Measurements from ENCODE around the gene S100A7A. TPM values are rescaled to one million over a fixed set of nuclear protein-coding genes. Genes with fewer than 3 reads are reported as not detected.

Gene S100A7A
- total RNA-seq, 1 experiment from 2014 or later, result not detected

DNA sequence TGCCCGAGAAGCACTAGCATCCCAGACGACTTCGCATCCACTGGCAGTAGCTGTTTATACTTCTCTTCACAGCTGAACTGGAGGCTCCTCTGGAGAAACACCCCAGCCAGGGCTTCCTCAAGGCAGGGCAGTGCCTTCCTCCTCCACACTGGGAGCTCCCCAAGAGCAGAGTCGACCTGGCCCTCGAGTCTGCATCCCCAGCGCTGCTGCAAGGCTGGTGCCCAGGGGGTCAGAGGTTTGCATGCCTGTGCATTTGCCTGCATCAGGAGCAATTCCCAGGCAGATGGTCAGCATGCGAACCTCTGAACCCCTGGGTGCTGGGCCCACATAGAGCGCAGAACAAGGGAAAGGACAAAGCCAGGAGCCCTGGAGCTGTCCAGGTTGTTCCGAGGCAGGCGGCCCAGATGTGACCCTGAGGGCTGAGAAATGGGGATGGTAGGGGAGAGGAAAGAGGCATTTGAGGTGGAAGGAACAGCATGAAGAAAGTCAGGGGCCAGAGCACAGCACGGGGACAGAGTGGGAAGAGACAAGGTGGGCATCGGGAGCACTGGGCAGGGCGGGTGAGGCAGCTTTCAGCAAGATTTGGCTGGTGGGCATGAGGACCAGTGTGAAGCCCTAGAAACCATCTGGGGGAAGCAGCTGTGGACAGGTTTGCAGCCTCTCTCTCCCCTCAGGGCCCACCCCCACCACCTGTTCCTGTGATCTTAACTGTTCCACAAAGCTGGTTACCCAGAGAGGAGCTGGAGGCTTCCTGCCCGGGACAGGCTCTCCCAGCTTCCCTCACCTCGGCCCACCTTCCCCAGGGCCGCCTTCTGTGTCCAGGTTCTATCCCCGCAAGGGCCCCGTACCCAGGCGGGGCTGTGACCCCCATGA is 19.0 kb upstream of the S100A7A start:
- Histone ChIP-seq H3K27me3 (ENCODE audit: insufficient read depth, low read depth) (no peaks in the 10 kb centered on the region), H3K4me3 (no peak overlapping the region), H2AFZ (no peak overlapping the region), H4K20me1 (ENCODE audit: insufficient read depth) (no peaks in the 10 kb centered on the region), H3F3A (ENCODE audit: insufficient read depth, low read depth) (peaks cover 3% of the 10 kb centered on the region; the same call in 1 of the 2 replicates), H3K9me3 (ENCODE audit: insufficient read depth, low read depth) (no peaks in the 10 kb centered on the region), H3K36me3 (ENCODE audit: low read depth) (no peaks in the 10 kb centered on the region), H3K79me2 (ENCODE audit: low read depth) (no peaks in the 10 kb centered on the region), H3K4me2 (no peak overlapping the region), H3K4me1 (replicated peaks; ENCODE audit: insufficient read depth) (peaks cover 28% of the 10 kb centered on the region), H3K27ac (no peak overlapping the region), H3K9me2 (ENCODE audit: insufficient read depth) (no peaks in the 10 kb centered on the region)
- BruUV-seq (replicated peaks), result no TSS peak
- POLR2A ChIA-PET (ENCODE audit: unreplicated experiment), result no interaction called here
- CTCF ChIA-PET, result no interaction called here
- intact Hi-C loops (cut with micrococcal nuclease; ENCODE audit: unreplicated experiment), result no loop called here
- DNase-seq, result no peak
- TF ChIP-seq, protein P1, sequence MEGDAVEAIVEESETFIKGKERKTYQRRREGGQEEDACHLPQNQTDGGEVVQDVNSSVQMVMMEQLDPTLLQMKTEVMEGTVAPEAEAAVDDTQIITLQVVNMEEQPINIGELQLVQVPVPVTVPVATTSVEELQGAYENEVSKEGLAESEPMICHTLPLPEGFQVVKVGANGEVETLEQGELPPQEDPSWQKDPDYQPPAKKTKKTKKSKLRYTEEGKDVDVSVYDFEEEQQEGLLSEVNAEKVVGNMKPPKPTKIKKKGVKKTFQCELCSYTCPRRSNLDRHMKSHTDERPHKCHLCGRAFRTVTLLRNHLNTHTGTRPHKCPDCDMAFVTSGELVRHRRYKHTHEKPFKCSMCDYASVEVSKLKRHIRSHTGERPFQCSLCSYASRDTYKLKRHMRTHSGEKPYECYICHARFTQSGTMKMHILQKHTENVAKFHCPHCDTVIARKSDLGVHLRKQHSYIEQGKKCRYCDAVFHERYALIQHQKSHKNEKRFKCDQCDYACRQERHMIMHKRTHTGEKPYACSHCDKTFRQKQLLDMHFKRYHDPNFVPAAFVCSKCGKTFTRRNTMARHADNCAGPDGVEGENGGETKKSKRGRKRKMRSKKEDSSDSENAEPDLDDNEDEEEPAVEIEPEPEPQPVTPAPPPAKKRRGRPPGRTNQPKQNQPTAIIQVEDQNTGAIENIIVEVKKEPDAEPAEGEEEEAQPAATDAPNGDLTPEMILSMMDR (conservative IDR thresholded peaks at IDR 0.05), result no peak
- no peak for TF ChIP-seq EZH2 (IDR thresholded peaks at IDR 0.05; ENCODE audit: low read depth)

DNA sequence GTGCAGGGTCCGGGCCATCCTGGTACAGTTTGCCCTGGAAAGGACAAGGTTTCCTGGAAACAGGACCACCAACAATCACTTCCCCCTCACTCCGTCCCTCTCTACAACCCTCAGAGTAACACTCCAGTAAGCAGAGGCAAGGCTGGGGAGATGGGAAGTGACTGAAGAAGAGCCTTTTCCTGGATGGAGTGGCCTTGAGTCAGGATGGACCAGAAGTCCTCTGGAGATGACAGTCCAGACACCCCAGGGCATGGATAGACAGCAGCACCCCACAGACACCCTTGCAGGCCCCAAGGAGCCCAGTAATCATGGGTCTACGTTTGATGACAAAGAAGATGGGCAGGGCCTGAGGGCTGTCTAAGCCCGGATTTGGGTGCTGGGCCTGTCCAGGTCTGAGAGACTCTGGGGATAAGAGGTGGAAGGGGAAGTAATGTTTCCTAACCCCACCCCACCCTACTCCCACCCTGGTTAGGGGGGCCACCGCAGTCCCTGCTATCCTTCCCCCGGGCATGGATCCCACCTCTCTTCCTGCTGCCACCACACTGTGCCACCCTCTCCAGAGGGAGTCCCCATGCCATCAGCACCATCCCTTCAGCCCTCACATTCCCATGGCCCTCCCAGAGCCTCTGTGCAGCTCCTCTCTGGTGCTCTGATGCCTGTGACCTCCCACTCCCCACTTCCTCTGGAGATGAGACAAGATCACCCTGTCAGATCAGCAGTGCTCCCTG is 18.2 kb upstream of the S100A7A start:
- Histone ChIP-seq H3K9me3 (ENCODE audit: insufficient read depth, low read depth) (no peaks in the 10 kb centered on the region), H3K4me3 (no peak overlapping the region), H3K9me2 (ENCODE audit: insufficient read depth) (no peaks in the 10 kb centered on the region), H4K20me1 (ENCODE audit: insufficient read depth) (no peaks in the 10 kb centered on the region), H3K36me3 (ENCODE audit: low read depth) (no peaks in the 10 kb centered on the region), H3F3A (ENCODE audit: insufficient read depth, low read depth) (peaks cover 3% of the 10 kb centered on the region; the same call in 1 of the 2 replicates), H3K27ac (no peak overlapping the region), H3K4me1 (replicated peaks; ENCODE audit: insufficient read depth) (peaks cover 24% of the 10 kb centered on the region), H3K27me3 (ENCODE audit: insufficient read depth, low read depth) (no peaks in the 10 kb centered on the region), H3K4me2 (no peak overlapping the region), H2AFZ (no peak overlapping the region), H3K79me2 (ENCODE audit: low read depth) (no peaks in the 10 kb centered on the region)
- intact Hi-C loops (cut with micrococcal nuclease; ENCODE audit: unreplicated experiment), result no loop called here
- TF ChIP-seq, protein P1 (conservative IDR thresholded peaks at IDR 0.05), result no peak
- TF ChIP-seq EZH2 (IDR thresholded peaks at IDR 0.05; ENCODE audit: low read depth), result no peak
- no TSS peak for BruUV-seq (replicated peaks)
- ChIA-PET CTCF (no interaction called here), POLR2A (ENCODE audit: unreplicated experiment) (no interaction called here)
- DNase-seq, result no peak

- Histone ChIP-seq H3K27me3 (ENCODE audit: insufficient read depth, low read depth) (no peaks in the 10 kb centered on the region), H3K4me2 (no peak overlapping the region), H3F3A (ENCODE audit: insufficient read depth, low read depth) (peaks cover 3% of the 10 kb centered on the region; the same call in 1 of the 2 replicates), H3K9me3 (ENCODE audit: insufficient read depth, low read depth) (no peaks in the 10 kb centered on the region), H3K36me3 (ENCODE audit: low read depth) (no peaks in the 10 kb centered on the region), H3K79me2 (ENCODE audit: low read depth) (no peaks in the 10 kb centered on the region), H3K27ac (no peak overlapping the region), H3K4me1 (replicated peaks; ENCODE audit: insufficient read depth) (peaks cover 10% of the 10 kb centered on the region; the same call in 1 of the 2 replicates), H3K4me3 (no peak overlapping the region), H4K20me1 (ENCODE audit: insufficient read depth) (no peaks in the 10 kb centered on the region), H2AFZ (no peak overlapping the region), H3K9me2 (ENCODE audit: insufficient read depth) (no peaks in the 10 kb centered on the region)
- no peak for DNase-seq
- ChIA-PET POLR2A (ENCODE audit: unreplicated experiment) (no interaction called here), CTCF (no interaction called here)
- intact Hi-C loops (cut with micrococcal nuclease; ENCODE audit: unreplicated experiment), result no loop called here
- TF ChIP-seq, protein P1 (conservative IDR thresholded peaks at IDR 0.05), result no peak
- no peak for TF ChIP-seq EZH2 (IDR thresholded peaks at IDR 0.05; ENCODE audit: low read depth)
- BruUV-seq (replicated peaks), result no TSS peak
Observed at GRCh38 chr1:153399401-153400055, 16.8 kb upstream of the S100A7A start.

Data from PC-9 (cell line).